Ishikawa (cell line): ENCODE data around the gene ZNF100.

Experiments used
- CEBPB ChIP-seq: IDR thresholded peaks from 2 replicates; pipeline ENCODE4 v1.6.1; 2012
- CREB1 ChIP-seq: IDR thresholded peaks from 2 replicates; pipeline ENCODE4 v1.6.1; 2012; ENCODE audit warnings: low read depth
- EGR1 ChIP-seq: IDR thresholded peaks from 2 replicates; pipeline ENCODE4 v1.6.1; 2012
- EP300 ChIP-seq: IDR thresholded peaks from 2 replicates; pipeline ENCODE4 v1.6.1; 2012; ENCODE audit warnings: borderline replicate concordance
- FOXM1 ChIP-seq: IDR thresholded peaks from 2 replicates; pipeline ENCODE4 v1.6.1; 2012; ENCODE audit warnings: low read depth, borderline replicate concordance
- NFIC ChIP-seq: IDR thresholded peaks from 2 replicates; pipeline ENCODE4 v1.6.1; 2012
- RAD21 ChIP-seq: IDR thresholded peaks from 2 replicates; pipeline ENCODE4 v1.6.1; 2012; ENCODE audit warnings: low read depth
- REST ChIP-seq: IDR thresholded peaks from 2 replicates; pipeline ENCODE4 v1.6.1; 2012; ENCODE audit warnings: low read depth, mild to moderate bottlenecking
- TAF1 ChIP-seq: IDR thresholded peaks from 2 replicates; pipeline ENCODE4 v1.6.1; 2012; ENCODE audit warnings: low read depth, mild to moderate bottlenecking
- TCF12 ChIP-seq: IDR thresholded peaks from 2 replicates; pipeline ENCODE4 v1.6.1; 2012; ENCODE audit warnings: low read depth
- TEAD4 ChIP-seq: IDR thresholded peaks from 2 replicates; pipeline ENCODE4 v1.6.1; 2012
- USF1 ChIP-seq: IDR thresholded peaks from 2 replicates; pipeline ENCODE4 v1.6.1; 2012
- YY1 ChIP-seq: IDR thresholded peaks from 2 replicates; pipeline ENCODE4 v1.6.1; 2012; ENCODE audit warnings: low read depth
- ZBTB7A ChIP-seq: IDR thresholded peaks from 2 replicates; pipeline ENCODE4 v1.6.1; 2012; ENCODE audit warnings: low read depth
- TF ChIP-seq, protein P1 (sequence below): IDR thresholded peaks from 2 replicates; pipeline ENCODE4 v1.6.1; 2012

The ZNF100 gene

GRCh38 chr19:21740559-21740958 lies 26.8 kb downstream of the ZNF100 start:
- TF ChIP-seq FOXM1 = no peak
- no peak for TF ChIP-seq ZBTB7A
- TF ChIP-seq RAD21 = no peak
- TF ChIP-seq, protein P1, sequence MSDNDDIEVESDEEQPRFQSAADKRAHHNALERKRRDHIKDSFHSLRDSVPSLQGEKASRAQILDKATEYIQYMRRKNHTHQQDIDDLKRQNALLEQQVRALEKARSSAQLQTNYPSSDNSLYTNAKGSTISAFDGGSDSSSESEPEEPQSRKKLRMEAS = no peak
- no peak for TF ChIP-seq CREB1
- no peak for TF ChIP-seq TEAD4
- TF ChIP-seq REST = no peak
- no peak for TF ChIP-seq CEBPB
- no peak for TF ChIP-seq TAF1
- TF ChIP-seq TCF12 = no peak
- no peak for TF ChIP-seq EP300
- no peak for TF ChIP-seq USF1
- no peak for TF ChIP-seq NFIC
- TF ChIP-seq YY1 = no peak
- no peak for TF ChIP-seq EGR1

- TF ChIP-seq YY1 = no peak
- TF ChIP-seq TCF12 = no peak
- TF ChIP-seq ZBTB7A = no peak
- TF ChIP-seq NFIC = no peak
- no peak for TF ChIP-seq TEAD4
- TF ChIP-seq CREB1 = no peak
- no peak for TF ChIP-seq FOXM1
- no peak for TF ChIP-seq REST
- TF ChIP-seq USF1 = no peak
- TF ChIP-seq CEBPB = no peak
- no peak for TF ChIP-seq EGR1
- TF ChIP-seq, protein P1 = no peak
- no peak for TF ChIP-seq EP300
- TF ChIP-seq TAF1 = no peak
Measured at GRCh38 chr19:21713761-21714160, 53.6 kb downstream of the ZNF100 start.

DNA sequence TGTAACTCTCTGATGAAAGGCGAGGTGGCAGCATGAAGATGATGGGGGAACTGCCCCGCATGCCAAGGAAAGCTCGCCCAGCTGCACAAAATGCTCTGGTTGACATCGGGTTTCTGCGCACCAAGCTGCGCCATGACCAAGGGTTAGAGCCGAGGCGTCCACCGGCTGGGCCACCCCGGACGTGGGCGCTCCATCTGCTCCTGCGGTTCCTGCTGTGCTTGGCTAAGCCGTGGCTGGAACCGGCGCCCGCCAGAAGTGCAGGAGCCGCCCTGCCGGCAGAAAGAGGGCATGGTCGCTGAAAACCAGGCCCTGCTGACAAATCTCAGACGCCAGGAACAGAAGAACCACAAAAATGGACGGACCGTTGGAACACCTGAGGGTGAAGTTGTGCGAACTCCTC lies 57.9 kb downstream of the ZNF100 start:
- TF ChIP-seq REST (no peak), ZBTB7A (no peak), TCF12 (no peak), CREB1 (no peak), USF1 (no peak), NFIC (no peak), EP300 (no peak), FOXM1 (no peak), CEBPB (no peak), TEAD4 (no peak), EGR1 (no peak), RAD21 (no peak), TAF1 (no peak)

DNA sequence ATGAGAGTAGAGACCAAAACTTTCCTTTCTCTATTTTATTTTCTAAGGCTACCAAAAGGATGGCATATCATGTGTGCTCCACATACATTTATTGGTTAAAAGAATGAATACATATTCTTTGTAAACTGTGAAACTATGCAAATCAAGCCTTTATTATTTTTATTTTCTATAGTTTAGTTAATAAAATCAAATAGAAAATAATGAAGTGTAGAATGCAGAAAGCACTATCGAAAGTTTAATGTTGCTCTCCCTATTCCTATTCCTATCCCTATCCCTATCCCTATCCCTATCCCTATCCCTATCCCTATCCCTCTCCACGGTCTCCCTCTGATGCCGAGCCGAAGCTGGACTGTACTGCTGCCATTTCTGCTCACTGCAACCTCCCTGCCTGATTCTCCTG lies 60.3 kb downstream of the ZNF100 start:
- TF ChIP-seq, protein P1 = no peak
- TF ChIP-seq RAD21 (no peak), TAF1 (no peak), USF1 (no peak), CEBPB (no peak), CREB1 (no peak), EGR1 (no peak), YY1 (no peak)
